GM19397 (cell line): ENCODE data around the gene JSRP1.

ENCODE experiments used
- ATAC-seq: cut with Tn5 transposase; IDR thresholded peaks from one replicate; pipeline ENCODE4 v1.9.1; 2021; ENCODE audit warnings: mild to moderate bottlenecking, moderate library complexity; ENCODE audit not compliant: unreplicated experiment

JSRP1 gene

GRCh38 chr19:2255982-2256685 is at the start of gene JSRP1:
TSS of gene JSRP1 (minus strand) at chr19:2256417. CDS start at chr19:2255314, 1,103 bp downstream.
- no peak for ATAC-seq

- no peak for ATAC-seq
These were observed 49.4 kb upstream of the JSRP1 start for GRCh38 chr19:2305452-2306280.

- ATAC-seq: no peak
These were observed 47.1 kb upstream of the JSRP1 start for GRCh38 chr19:2303211-2303798.

- no peak for ATAC-seq
These were observed 46.3 kb upstream of the JSRP1 start for GRCh38 chr19:2302319-2303210.

GRCh38 chr19:2300533-2300932 is 44.3 kb upstream of the JSRP1 start:
- ATAC-seq: no peak

- ATAC-seq: no peak
These were observed 39.9 kb upstream of the JSRP1 start for GRCh38 chr19:2296141-2296540.

- ATAC-seq: no peak
These were observed 38.6 kb upstream of the JSRP1 start for GRCh38 chr19:2294687-2295335.

- ATAC-seq: no peak
These were observed 35.1 kb upstream of the JSRP1 start for GRCh38 chr19:2291185-2291751.

- peak; percentile 11 for ATAC-seq
These were observed 34.4 kb upstream of the JSRP1 start for GRCh38 chr19:2290441-2291184.

GRCh38 chr19:2289714-2290435 is 33.7 kb upstream of the JSRP1 start:
- peak; percentile 48 for ATAC-seq

- ATAC-seq: peak; percentile 8
These were observed 32.8 kb upstream of the JSRP1 start for GRCh38 chr19:2288818-2289713.

GRCh38 chr19:2288338-2288817 is 32.2 kb upstream of the JSRP1 start:
- no peak for ATAC-seq

GRCh38 chr19:2287585-2288337 is 31.5 kb upstream of the JSRP1 start:
- ATAC-seq: no peak

- ATAC-seq: no peak
These were observed 30.4 kb upstream of the JSRP1 start for GRCh38 chr19:2286402-2287140.

GRCh38 chr19:2283835-2284507 is 27.8 kb upstream of the JSRP1 start:
- ATAC-seq: no peak

- no peak for ATAC-seq
These were observed 26.6 kb upstream of the JSRP1 start for GRCh38 chr19:2282862-2283237.
